K562 (cell line): ENCODE results near the gene UBTD1. TPM values are rescaled to one million over a fixed set of nuclear protein-coding genes. Genes with fewer than 3 reads are reported as not detected.

Source experiments
- ATAC-seq: fragments of 200-7000 bp; cut with Tn5 transposase; 3 replicates; pipeline ENCODE4 v1.9.1; 2020; ENCODE audit warnings: moderate library complexity
- BruUV-seq: library from RNA; stranded (reverse); fragments of 400-500 nt; replicated peaks from 2 replicates; lab custom pipeline; 2021; lab: Mats Ljungman, UMichigan
- CTCF ChIA-PET: fragments of 300-600 bp; formaldehyde crosslinking; extraction: SDS; loops from one replicate; lab custom pipeline; 2021; ENCODE audit warnings: low intra/inter-chr PET ratio; lab: Yijun Ruan, JAX
- POLR2A ChIA-PET: fragments of 300-600, 350-650 bp; sonication (Branson Sonifier 250); formaldehyde crosslinking; extraction: SDS; loops from one replicate; lab custom pipeline; 2021; ENCODE audit warnings: antibody characterized with exemption, inconsistent platforms; lab: Yijun Ruan, JAX
- DNase-seq, 4 experiments: peaks; one replicate each; pipeline versions ENCODE4 v3.0.0 to v3.0.0-alpha.2; 2011 to 2018; ENCODE audit warnings: low spot score in 3 of 4, mixed read lengths in 3 of 4; ENCODE audit errors: extremely low read depth in 1 of 4
- FAIRE-seq: peaks from 2 replicates; lab custom pipeline; 2011; peaks lifted over from hg19 to GRCh38; lab: Jason Lieb, UNC
- H2AFZ ChIP-seq: 2 replicates; pipeline ENCODE4 v1.6.0; 2011; ENCODE audit warnings: low read depth, low read length, control low read depth, inconsistent platforms
- H3K27ac ChIP-seq: fragments of 200-600 bp; 3 replicates; pipeline ENCODE4 v1.8.0; 2011; ENCODE audit warnings: low read depth, mild to moderate bottlenecking, control low read depth, inconsistent platforms, low read length, moderate library complexity, mixed read lengths; ENCODE audit errors: extremely low read depth
- H3K27me3 ChIP-seq, 2 experiments: fragments of 300-600 bp in 1 of 2; 2 replicates in 1 of 2; 3 replicates in 1 of 2; pipeline versions ENCODE4 v1.6.0 to v1.8.0; 2011; ENCODE audit warnings: inconsistent platforms in 2 of 2, low read length in 2 of 2, mild to moderate bottlenecking in 1 of 2, mixed read lengths in 1 of 2, moderate library complexity in 1 of 2; ENCODE audit not compliant: control insufficient read depth in 2 of 2, insufficient read depth in 2 of 2
- H3K36me3 ChIP-seq: fragments of 300-600 bp; 3 replicates; pipeline ENCODE4 v1.8.0; 2011; ENCODE audit warnings: mild to moderate bottlenecking, low read length, inconsistent platforms; ENCODE audit not compliant: control insufficient read depth, insufficient read depth
- H3K4me1 ChIP-seq, 2 experiments: fragments of 200-600 bp in 1 of 2; replicated peaks in 1 of 2; 2 replicates in 1 of 2; 3 replicates in 1 of 2; pipeline versions ENCODE4 v1.5.1 to v1.8.0; 2011; ENCODE audit warnings: inconsistent platforms in 2 of 2, low read length in 2 of 2, mild to moderate bottlenecking in 1 of 2, mixed read lengths in 1 of 2, moderate library complexity in 1 of 2; ENCODE audit not compliant: control insufficient read depth in 2 of 2, insufficient read depth in 2 of 2
- H3K4me2 ChIP-seq: 2 replicates; pipeline ENCODE4 v1.6.1; 2011; ENCODE audit warnings: low read length, control low read depth, inconsistent platforms, mixed read lengths; ENCODE audit not compliant: insufficient read depth
- H3K4me3 ChIP-seq: fragments of 200-600 bp; sonication (generic), shearing (Covaris generic); 2 replicates; pipeline ENCODE4 v1.5.1; 2016; ENCODE audit warnings: control low read depth, inconsistent platforms
- H3K79me2 ChIP-seq: fragments of 200-600 bp; 3 replicates; pipeline ENCODE4 v1.8.0; 2011; ENCODE audit warnings: low read length, inconsistent platforms; ENCODE audit not compliant: control insufficient read depth, insufficient read depth
- H3K9ac ChIP-seq, 2 experiments: 2 replicates each; pipeline versions ENCODE4 v1.6.0 to v1.6.1; 2011; ENCODE audit warnings: low read depth in 2 of 2, low read length in 2 of 2, control low read depth in 1 of 2, inconsistent platforms in 1 of 2, mild to moderate bottlenecking in 1 of 2, mixed read lengths in 1 of 2; ENCODE audit not compliant: insufficient read depth in 1 of 2
- H3K9me1 ChIP-seq: one replicate; pipeline ENCODE4 v1.6.0; 2011; ENCODE audit warnings: inconsistent platforms, mild to moderate bottlenecking, low read length, moderate library complexity; ENCODE audit not compliant: control insufficient read depth, insufficient read depth
- H3K9me3 ChIP-seq: replicated peaks from 2 replicates; pipeline ENCODE4 v1.5.1; 2011; ENCODE audit warnings: low read depth, low read length, inconsistent platforms; ENCODE audit not compliant: control insufficient read depth, insufficient read depth
- H4K20me1 ChIP-seq: replicated peaks from 2 replicates; pipeline ENCODE4 v1.6.1; 2011; ENCODE audit warnings: low read length, inconsistent platforms, mixed read lengths; ENCODE audit not compliant: control insufficient read depth, insufficient read depth
- AFF4 ChIP-seq: sonication (generic); formaldehyde crosslinking; IDR thresholded peaks from 2 replicates; pipeline ENCODE4 v1.8.0; 2023; ENCODE audit warnings: mild to moderate bottlenecking, missing genetic modification reagents
- CBX3 ChIP-seq, 2 experiments: IDR thresholded peaks; 1 replicate in 1 of 2; 2 replicates in 1 of 2; pipeline ENCODE4 v1.6.1; 2012; ENCODE audit warnings: inconsistent platforms in 2 of 2, low read length in 2 of 2, borderline replicate concordance in 1 of 2, control low read depth in 1 of 2
- CTCF ChIP-seq, 3 experiments: IDR thresholded peaks in 2 of 3; conservative IDR thresholded peaks in 1 of 3; 2 replicates each; pipeline ENCODE4 v1.5.1; 2011 to 2012; ENCODE audit warnings: low read length in 3 of 3, mild to moderate bottlenecking in 3 of 3, control low read depth in 2 of 3, improper control_type of control experiment in 1 of 3, inconsistent platforms in 1 of 3, low read depth in 1 of 3, mixed read lengths in 1 of 3, moderate library complexity in 1 of 3; ENCODE audit not compliant: insufficient read depth in 2 of 3
- FOS ChIP-seq: IDR thresholded peaks from 3 replicates; pipeline ENCODE4 v1.6.1; 2011; ENCODE audit not compliant: insufficient read length; ENCODE audit errors: extremely low read depth
- HOMEZ ChIP-seq: fragments of 250-450 bp; sonication (Bioruptor Pico); IDR thresholded peaks from 2 replicates; pipeline ENCODE4 v1.4.0; 2020; ENCODE audit warnings: mild to moderate bottlenecking, moderate library complexity
- MCM3 ChIP-seq: fragments of 450-650 bp; IDR thresholded peaks from 2 replicates; pipeline ENCODE4 v1.6.1; 2016
- NCOA4 ChIP-seq: fragments of 450-650 bp; IDR thresholded peaks from 2 replicates; pipeline ENCODE4 v1.6.1; 2018; ENCODE audit warnings: mild to moderate bottlenecking; ENCODE audit not compliant: partially characterized antibody
- PHF8 ChIP-seq: fragments of 200-600 bp; sonication (generic); IDR thresholded peaks from 2 replicates; pipeline ENCODE4 v1.6.1; 2012; ENCODE audit warnings: mixed run types, mild to moderate bottlenecking, inconsistent platforms, low read length, moderate library complexity, borderline replicate concordance
- SIN3B ChIP-seq: fragments of 450-650 bp; IDR thresholded peaks from 2 replicates; pipeline ENCODE4 v1.6.1; 2017; ENCODE audit warnings: low read depth, mild to moderate bottlenecking, moderate library complexity
- SRSF9 ChIP-seq: fragments of 200-400 bp; formaldehyde crosslinking; IDR thresholded peaks from 2 replicates; pipeline ENCODE4 v1.6.1; 2017; ENCODE audit warnings: low read depth, low read length, borderline replicate concordance
- STAG1 ChIP-seq: sonication (generic); formaldehyde crosslinking; IDR thresholded peaks from 2 replicates; pipeline ENCODE4 v1.5.0; 2020; ENCODE audit warnings: missing genetic modification reagents, borderline replicate concordance
- STAT5B ChIP-seq: fragments of 250-450 bp; sonication (Bioruptor Pico); IDR thresholded peaks from 2 replicates; pipeline ENCODE4 v1.8.0; 2021; ENCODE audit warnings: mild to moderate bottlenecking, inconsistent platforms
- ZNF133 ChIP-seq: fragments of 250-450 bp; sonication (Bioruptor Pico); IDR thresholded peaks from 2 replicates; pipeline ENCODE4 v1.4.0; 2020; ENCODE audit warnings: mild to moderate bottlenecking
- ZNF668 ChIP-seq: fragments of 250-450 bp; sonication (Bioruptor Pico); IDR thresholded peaks from 2 replicates; pipeline ENCODE4 v1.8.0; 2022; ENCODE audit warnings: mild to moderate bottlenecking, inconsistent platforms
- WGBS: fragments of 100-300 bp; shearing (Covaris generic); methylation state at CpG from one replicate; pipeline ENCODE4 v1.1.6; 2016; ENCODE audit warnings: low coverage, mixed read lengths; ENCODE audit not compliant: insufficient coverage; ENCODE audit errors: missing lambda C conversion rate; 5-methylcytosine and 5-hydroxymethylcytosine counted together
- in situ Hi-C: fragments of 300-500 bp; cut with MboI; formaldehyde crosslinking; loops from 4 replicates; pipeline ENCODE4 v1.15.0; 2018; ENCODE audit warnings: inconsistent platforms, mixed read lengths
- intact Hi-C: fragments of 100-400 bp; cut with micrococcal nuclease; formaldehyde crosslinking; loops from 2 replicates; pipeline ENCODE4 v1.14.2; 2022
- polyA plus RNA-seq, 8 experiments: library from polyadenylated mRNA; depleted of rRNA in 4 of 8; stranded (reverse) in 5 of 8; unstranded in 3 of 8; fragments of >200 nt; fragmentation: Nextera tagmentation in 2 of 8; fragmentation: Illumina TruSeq in 1 of 8; extraction: Ambion mirVana in 2 of 8; extraction: Trizol in 1 of 8; gene quantifications; 2 replicates each; pipeline versions ENCODE4 v1.2.1 to v1.2.3, GENCODE V29; 2011 to 2014; ENCODE audit warnings: inconsistent platforms in 1 of 8, missing spikeins in 1 of 8
- total RNA-seq, 7 experiments: library from RNA; depleted of rRNA in 6 of 7; stranded (reverse); fragments of >200 nt in 6 of 7; fragmentation: Illumina TruSeq in 2 of 7; extraction: Trizol in 2 of 7; gene quantifications; 2 replicates each; pipeline versions ENCODE4 v1.2.1 to v1.2.3, GENCODE V29; 2011 to 2021; ENCODE audit warnings: low replicate concordance in 1 of 7

Gene UBTD1
- total and polyA plus RNA-seq, 9 of the 15 experiments (the other 6 are each of a cell fraction or from before 2014, with no cell fraction given) = 0.08 to 1.6 (median 0.81) TPM; not detected in 1

GRCh38 chr10:97515271-97515978 lies 16.7 kb downstream of the UBTD1 start:
- Histone ChIP-seq H4K20me1 (no peaks in the 10 kb centered on the region), H3K4me1 (peaks cover 0 to 7% of the 10 kb centered on the region in 2 experiments; a peak in 2 of 5 replicates), H3K4me3 (no peak overlapping the region), H3K79me2 (no peaks in the 10 kb centered on the region), H3K4me2 (no peak overlapping the region), H2AFZ (no peak overlapping the region), H3K9ac (0 out of 4 replicates have a peak overlapping the region, but pooled peaks of 1 of the 2 experiments have one; percentile 9), H3K9me3 (no peaks in the 10 kb centered on the region), H3K9me1 (no peaks in the 10 kb centered on the region), H3K36me3 (no peaks in the 10 kb centered on the region), H3K27ac (no peak overlapping the region), H3K27me3 (peaks cover 17 to 43% of the 10 kb centered on the region in 2 experiments; a peak in 4 of 5 replicates)
- intact Hi-C loops (no loop called here), in situ Hi-C loops (no loop called here)
- CTCF ChIA-PET = no interaction called here
- BruUV-seq = no TSS peak
- 11% methylated on average over 8 of the region's 10 CpGs for WGBS
- FAIRE-seq = no peak
- DNase-seq = no peak
- POLR2A ChIA-PET = interaction anchor here (0.5 to 0.9 kb wide), 3 partner anchors 9 to 62 kb away, joined by 3 to 5 read pairs (median 3); no protein-coding TSS in a partner anchor
- ATAC-seq = no peak
- TF ChIP-seq CBX3 (IDR thresholded peaks at IDR 0.05; ENCODE audit: borderline replicate concordance in 1 of 2, low read length in 2 of 2) = no peak
- no peak for TF ChIP-seq HOMEZ (CRISPR knock-in tag)
- TF ChIP-seq AFF4 (CRISPR knock-in tag) = no peak
- no peak for TF ChIP-seq ZNF668 (CRISPR knock-in tag)
- TF ChIP-seq CTCF (IDR thresholded peaks at IDR 0.05 in 2 of 3, conservative IDR thresholded peaks at IDR 0.05 in 1 of 3; ENCODE audit: insufficient read depth in 2 of 3, low read depth in 1 of 3, low read length in 3 of 3) = no peak
- no peak for TF ChIP-seq SIN3B
- no peak for TF ChIP-seq STAT5B (CRISPR knock-in tag)
- no peak for TF ChIP-seq ZNF133
- no peak for TF ChIP-seq STAG1 (CRISPR knock-in tag)
- TF ChIP-seq FOS = no peak
- no peak for TF ChIP-seq MCM3
- no peak for TF ChIP-seq SRSF9
- TF ChIP-seq PHF8 = no peak
- TF ChIP-seq NCOA4 = no peak
